Hepatocyte (in vitro differentiated cells): ENCODE results near the gene PLA2G3.

Source experiments
- CTCF ChIP-seq: fragments of 200-600 bp; sonication (generic); IDR thresholded peaks from 2 replicates; pipeline ENCODE4 v1.5.1; 2016; ENCODE audit warnings: antibody characterized with exemption, mild to moderate bottlenecking; ENCODE audit not compliant: poor library complexity
- EZH2phosphoT487 ChIP-seq: fragments of 200-600 bp; sonication (generic); IDR thresholded peaks from one replicate; pipeline ENCODE4 v1.6.1; 2018; ENCODE audit warnings: antibody characterized with exemption, mild to moderate bottlenecking, low read depth, moderate library complexity; ENCODE audit not compliant: unreplicated experiment, severe bottlenecking

- no peak for TF ChIP-seq EZH2phosphoT487
- TF ChIP-seq CTCF = peak; percentile 99
Observed at GRCh38 chr22:31107178-31107893, 33.0 kb downstream of the PLA2G3 start, which contains the start of gene SELENOM.
